LHCN-M2 (cell line): ENCODE results near the gene MB. TPM values are rescaled to one million over a fixed set of nuclear protein-coding genes. Genes with fewer than 3 reads are reported as not detected.
"Not testable (repeated sequence)": the region's sequence is repeated elsewhere in the genome, so short reads cannot be mapped to it uniquely, and the experiment has no call there.

ENCODE experiments used
- DNase-seq: peaks from one replicate; pipeline ENCODE4 v3.0.0-alpha.2; 2012; ENCODE audit warnings: low read depth
- polyA plus RNA-seq: library from polyadenylated mRNA; unstranded; fragments of >200 nt; gene quantifications from one replicate; pipeline ENCODE4 v1.2.1, GENCODE V29; 2012; ENCODE audit warnings: missing spikeins
- total RNA-seq: library from RNA; depleted of rRNA; stranded (reverse); fragments of >200 nt; gene quantifications from 2 replicates; pipeline ENCODE4 v1.2.3, GENCODE V29; 2014; rRNA removed

The MB gene
- total RNA-seq = not detected in 2 replicates
- not detected for polyA plus RNA-seq

GRCh38 chr22:35617137-35617755 lies at the start of gene MB:
TSS of gene MB (minus strand) at chr22:35617329. CDS start at chr22:35617257, 72 bp downstream.
- no peak for DNase-seq

GRCh38 chr22:35666699-35667098 lies 49.6 kb upstream of the MB start:
- DNase-seq = not testable (repeated sequence)

- DNase-seq = no peak
Observed at GRCh38 chr22:35664955-35665587, 47.9 kb upstream of the MB start.

GRCh38 chr22:35663371-35663770 lies 46.2 kb upstream of the MB start:
- no peak for DNase-seq

GRCh38 chr22:35662914-35663313 lies 45.8 kb upstream of the MB start:
- DNase-seq = no peak

- DNase-seq = no peak
Observed at GRCh38 chr22:35661464-35661863, 44.3 kb upstream of the MB start.

- no peak for DNase-seq
Observed at GRCh38 chr22:35660291-35661127, 43.4 kb upstream of the MB start.

GRCh38 chr22:35657571-35658312 lies 40.6 kb upstream of the MB start:
- DNase-seq = no peak

GRCh38 chr22:35656284-35656752 lies 39.2 kb upstream of the MB start:
- no peak for DNase-seq

GRCh38 chr22:35653824-35654223 lies 36.7 kb upstream of the MB start:
- DNase-seq = no peak

- no peak for DNase-seq
Observed at GRCh38 chr22:35651085-35651484, 34.0 kb upstream of the MB start.

- DNase-seq = no peak
Observed at GRCh38 chr22:35649636-35650250, 32.6 kb upstream of the MB start.

GRCh38 chr22:35649026-35649553 lies 32.0 kb upstream of the MB start:
- no peak for DNase-seq

- peak; percentile 79 for DNase-seq
Observed at GRCh38 chr22:35648066-35649025, 31.2 kb upstream of the MB start, which contains the start of gene APOL6. TSS of gene APOL6 (plus strand) at chr22:35648446. CDS start at chr22:35656426, 7,980 bp downstream.

- no peak for DNase-seq
Observed at GRCh38 chr22:35645646-35646045, 28.5 kb upstream of the MB start.

- DNase-seq = no peak
Observed at GRCh38 chr22:35643991-35644390, 26.9 kb upstream of the MB start.

- no peak for DNase-seq
Observed at GRCh38 chr22:35642305-35642741, 25.2 kb upstream of the MB start.

GRCh38 chr22:35641494-35642120 lies 24.5 kb upstream of the MB start:
- DNase-seq = no peak

GRCh38 chr22:35638410-35638809 lies 21.3 kb upstream of the MB start:
- DNase-seq = peak; percentile 18
